HG03460 (cell line): ENCODE measurements around the gene ZNF716.
"Not testable (repeated sequence)": the region's sequence is repeated elsewhere in the genome, so short reads cannot be mapped to it uniquely, and the experiment has no call there.

Source experiments
- ATAC-seq: cut with Tn5 transposase; IDR thresholded peaks from one replicate; pipeline ENCODE4 v1.9.1; 2021; ENCODE audit not compliant: unreplicated experiment

ZNF716 gene

DNA sequence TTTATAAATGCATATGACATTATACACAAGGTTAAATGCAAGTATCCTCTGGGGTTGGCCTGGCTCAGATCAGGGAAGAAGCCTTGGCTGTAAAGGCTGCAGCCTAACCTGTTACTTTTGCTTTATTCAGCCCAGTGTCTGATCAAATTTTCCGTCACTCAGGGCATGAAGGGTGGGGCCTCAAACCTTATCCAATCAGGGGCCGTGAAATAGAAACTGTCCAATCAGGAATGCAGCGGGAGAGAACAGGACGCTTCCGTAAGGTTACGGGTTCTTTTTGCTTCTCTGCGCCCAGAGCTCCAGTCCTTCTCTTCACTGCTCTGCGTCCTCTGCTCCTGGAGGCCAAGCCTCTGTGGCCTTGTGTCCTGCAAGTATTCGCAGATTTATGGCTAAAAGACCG, at the start of gene ZNF716:
TSS of gene ZNF716 (plus strand) at position 274 of the 400 bp plus-strand sequence. CDS start at position 386, 112 bp downstream.
- ATAC-seq = no peak

DNA sequence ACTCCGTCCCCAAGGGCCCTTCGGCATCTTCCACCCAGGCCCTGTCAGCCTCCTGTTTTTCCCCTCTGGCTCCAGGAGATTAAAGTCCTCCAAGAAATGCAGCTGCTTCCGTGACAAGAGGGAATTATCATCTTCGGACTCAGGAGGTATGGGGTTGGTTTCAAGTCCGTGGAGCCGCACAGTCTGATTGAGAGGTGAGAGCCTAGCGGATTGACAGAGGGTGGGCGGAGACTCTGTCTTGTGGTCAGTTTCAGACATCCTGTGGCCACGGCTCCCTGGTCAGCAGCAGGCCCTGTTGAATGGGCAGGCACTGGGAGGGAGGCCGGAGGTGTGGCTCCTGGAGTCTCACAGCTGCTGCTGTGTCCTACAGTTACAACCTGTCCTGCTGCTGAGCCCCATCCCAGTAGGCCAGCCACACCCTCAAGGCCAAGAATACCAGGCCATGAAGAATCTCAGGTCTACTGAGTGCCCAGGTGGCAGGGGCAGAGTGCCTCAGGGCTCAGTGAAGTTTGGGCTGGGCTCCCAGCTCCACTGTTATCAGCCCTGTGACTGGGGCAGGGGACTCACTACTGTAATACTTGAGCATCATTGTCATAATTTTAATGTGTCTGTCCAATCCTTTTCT, 49.3 kb upstream of the ZNF716 start:
- ATAC-seq = no peak

DNA sequence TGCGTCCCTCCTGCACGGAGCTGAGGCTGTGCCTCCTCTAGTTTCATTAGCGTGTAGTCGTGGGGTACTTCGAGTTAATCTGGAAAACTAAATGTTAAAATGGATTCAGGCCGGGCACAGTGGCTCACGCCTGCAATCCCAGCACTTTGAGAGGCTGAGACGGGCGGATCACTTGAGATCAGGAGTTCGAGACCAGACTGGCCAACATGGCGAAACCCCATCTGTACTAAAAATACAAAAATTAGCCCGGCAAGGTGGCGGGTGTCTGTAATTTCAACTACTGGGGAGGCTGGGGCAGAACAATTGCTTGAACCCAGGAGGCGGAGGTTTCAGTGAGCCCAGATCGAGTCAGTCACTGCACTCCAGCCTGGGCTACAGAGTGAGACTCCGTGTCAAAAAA, 46.9 kb upstream of the ZNF716 start:
- not testable (repeated sequence) for ATAC-seq

DNA sequence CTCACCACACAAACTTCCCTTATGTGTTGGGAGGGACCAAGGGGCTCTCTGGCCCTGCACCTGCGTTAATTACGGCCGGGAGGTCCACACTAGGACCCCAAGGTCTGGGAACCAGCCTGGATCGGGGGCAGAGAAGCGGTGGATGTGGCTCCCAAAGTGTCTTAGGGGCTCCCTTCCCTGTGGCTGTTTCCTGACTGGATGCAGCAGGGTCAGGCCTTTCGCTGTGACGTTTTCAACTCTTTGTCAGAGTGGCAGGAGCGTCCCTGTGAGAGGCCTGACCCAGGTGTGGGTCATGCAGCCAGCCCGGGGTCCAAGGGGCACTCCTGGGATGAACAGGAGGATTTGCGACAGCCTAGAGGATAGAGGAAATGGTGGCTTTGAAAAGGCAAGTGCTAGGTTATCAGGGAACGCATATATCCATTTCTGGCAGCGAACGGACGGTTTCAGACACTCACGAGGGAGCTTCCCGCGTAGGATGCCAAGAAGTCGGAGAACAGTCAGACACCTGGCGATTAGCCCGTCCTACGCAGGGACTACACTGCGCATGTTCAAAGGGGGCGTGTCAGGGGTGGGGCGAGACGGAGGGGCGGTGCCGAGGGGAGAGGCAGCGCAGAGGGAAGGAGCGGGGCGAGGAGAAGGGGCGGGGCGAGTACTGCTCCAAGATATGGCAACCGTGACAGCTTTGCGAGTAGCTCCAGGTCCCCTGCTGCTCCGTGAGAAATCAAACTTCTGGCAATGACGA, 46.2 kb upstream of the ZNF716 start:
- ATAC-seq = no peak

DNA sequence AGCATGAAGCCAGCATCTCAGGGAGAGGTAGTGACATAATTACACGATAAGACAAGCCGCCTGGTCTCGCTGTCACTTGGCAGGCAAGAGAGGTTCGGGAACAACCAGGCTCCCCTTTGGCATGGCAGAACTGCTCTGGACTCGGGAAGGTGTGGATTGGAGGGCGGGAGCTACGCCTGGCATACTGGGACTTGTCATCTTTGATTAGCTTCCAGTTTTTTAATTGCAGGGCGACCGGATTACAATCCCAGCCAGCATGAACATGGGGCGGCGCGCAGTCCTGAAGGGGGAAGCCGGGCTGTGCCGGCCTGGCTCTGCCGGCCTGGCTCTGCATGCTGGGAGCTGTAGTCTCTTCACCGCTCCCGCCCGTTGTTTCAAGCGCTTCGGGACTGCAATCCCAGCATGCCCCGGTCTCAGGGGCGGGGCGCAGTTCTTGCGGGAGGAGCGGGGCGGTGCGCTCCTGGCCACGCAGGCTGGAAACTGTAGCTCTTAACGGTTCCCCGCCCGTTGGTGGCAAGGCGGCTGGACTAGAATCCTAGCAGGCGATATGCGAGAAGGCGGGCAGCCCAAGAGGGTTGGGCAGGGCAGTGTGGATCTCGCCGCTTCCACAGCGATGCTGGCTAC, 45.5 kb upstream of the ZNF716 start:
- ATAC-seq = no peak

DNA sequence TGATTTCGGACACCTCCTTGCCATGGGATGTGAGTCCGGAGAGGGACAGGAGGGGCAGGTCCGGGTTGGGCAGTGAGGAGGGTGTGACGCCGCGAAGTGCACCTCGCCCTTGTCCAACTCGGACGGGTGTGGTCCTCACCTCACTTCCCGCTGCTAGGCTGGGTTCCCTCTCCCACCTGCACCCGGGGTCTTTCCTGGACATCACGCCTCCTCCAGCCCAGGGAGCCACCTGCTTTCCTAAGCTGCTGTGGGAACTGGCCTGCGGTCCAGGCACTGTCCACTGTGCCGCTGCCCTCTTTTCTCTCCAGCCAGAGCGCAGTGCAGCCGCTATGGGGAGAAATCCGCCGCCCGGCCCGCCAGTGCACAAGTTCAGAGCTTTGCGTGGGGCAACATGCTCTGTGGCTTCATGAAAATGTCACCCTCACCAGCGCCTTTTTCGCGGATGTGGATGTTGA, 45.0 kb upstream of the ZNF716 start:
- ATAC-seq = no peak

DNA sequence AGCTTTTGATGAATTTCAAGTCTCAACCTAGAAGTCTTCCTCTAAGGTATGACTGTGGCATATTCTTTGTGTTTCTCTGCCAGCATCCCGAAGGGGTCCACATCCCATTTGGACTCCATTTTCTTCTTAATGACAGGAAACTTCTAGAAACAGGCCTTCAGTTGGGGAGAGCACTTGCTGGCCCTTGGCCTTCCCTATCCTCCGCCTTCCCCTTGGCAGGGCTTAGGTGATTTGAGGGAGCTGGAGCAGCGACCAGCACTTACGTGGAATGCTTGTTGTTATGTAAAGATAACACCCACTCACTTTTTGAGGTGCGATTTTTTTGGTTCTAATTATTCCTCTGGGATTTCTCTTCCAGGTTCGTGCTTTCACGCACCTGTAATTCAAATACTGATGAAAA, 42.9 kb upstream of the ZNF716 start:
- ATAC-seq = no peak

DNA sequence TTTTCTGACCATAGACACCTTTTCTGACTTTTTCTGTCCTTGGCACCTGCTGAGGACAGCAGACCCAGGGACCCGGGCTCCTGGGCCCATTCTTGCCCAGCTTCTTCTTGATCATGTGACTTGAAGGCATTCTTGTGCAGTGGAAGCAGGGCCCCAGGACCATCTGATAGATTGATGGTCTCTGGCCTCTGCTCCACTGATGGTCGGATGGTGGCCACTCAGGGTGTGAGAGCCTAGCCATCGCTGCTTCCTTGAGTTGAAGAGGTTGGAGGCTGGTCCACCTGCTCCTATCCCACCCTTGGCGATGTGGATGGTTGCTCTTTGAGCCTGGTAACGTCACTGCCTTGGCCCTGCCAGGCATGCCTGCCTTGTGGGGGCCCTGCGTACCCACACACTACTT, 37.8 kb upstream of the ZNF716 start:
- no peak for ATAC-seq

DNA sequence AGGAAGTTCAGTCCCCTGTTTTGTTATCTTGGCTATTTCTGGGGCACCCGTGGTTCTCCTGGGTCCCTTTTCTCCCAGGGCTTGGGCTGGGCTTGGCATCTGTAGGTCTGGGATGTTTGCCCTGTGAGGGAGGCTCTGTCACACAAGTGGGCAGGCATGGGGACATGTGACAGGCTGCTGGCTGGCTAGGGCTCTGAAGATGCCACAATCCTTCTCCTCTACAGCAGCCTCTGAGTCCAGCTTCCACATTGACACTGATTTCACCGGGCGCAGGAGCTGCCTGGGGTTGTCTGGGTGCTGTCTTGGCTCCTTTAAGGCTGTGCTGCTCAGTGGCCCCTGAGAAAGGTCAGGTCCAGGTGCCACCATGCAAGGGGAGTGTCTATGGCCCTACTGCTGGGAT, 37.4 kb upstream of the ZNF716 start:
- ATAC-seq = no peak

DNA sequence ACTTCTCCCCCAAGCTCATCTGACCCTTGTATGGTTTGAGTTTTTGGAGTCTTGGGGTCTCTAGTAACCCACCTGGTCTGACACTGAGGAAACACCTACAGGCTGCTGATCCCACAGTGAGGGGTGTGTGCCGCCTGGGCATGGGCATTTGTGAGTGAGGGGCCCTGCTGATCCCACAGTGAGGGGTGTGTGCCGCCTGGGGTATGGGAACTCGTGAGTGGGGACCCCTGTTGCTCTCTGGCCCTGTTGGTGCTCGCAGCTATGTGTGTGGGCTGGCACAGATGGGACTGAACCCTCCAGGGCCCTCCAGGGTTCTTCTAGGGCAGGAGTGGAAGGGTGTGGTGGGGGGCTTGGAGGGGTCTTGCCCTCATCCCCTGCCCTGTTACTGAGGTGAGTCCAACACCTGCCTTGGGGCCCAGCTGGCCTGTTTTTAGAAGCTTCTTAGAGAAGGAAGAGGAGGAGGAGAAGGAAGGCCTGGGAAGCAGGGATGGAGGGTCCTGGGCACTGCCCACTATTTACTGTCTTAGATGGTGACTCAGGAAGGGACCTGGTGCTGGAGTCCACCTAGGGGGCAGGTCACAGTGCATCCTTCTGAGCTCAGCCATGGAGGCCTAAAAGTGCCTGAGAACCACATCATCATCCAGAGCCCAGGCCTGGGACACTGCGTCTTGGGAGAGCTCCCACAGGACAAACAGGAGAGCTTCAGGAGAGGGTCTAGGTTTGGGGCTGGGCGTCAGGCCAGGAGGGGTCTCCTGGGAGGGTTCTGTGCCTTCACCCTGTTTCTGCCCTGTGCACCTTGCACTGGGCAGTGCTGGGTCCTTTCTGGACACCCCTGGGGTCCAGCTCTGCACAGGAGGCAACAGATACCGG, 36.2 kb upstream of the ZNF716 start:
- no peak for ATAC-seq

DNA sequence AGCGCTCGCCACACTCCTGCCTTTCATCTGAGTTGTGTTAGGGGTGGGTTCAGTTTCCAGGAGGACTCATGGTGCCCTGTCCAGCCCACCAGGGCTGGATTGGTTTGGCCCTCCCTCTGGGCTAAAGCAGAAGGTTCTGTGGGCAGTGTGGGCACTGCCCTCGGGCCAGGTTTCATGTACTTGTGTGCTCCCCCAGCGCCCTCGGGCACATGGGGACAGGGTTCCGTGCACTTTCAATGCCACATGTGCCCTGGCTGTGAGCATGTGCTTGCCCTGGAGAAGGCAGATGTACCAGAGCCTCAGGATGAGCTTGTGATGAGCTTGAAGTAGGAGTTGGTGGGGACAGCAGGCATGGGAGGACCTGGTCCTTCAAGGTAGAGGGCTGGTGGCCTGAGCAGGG, 35.6 kb upstream of the ZNF716 start:
- ATAC-seq = no peak

DNA sequence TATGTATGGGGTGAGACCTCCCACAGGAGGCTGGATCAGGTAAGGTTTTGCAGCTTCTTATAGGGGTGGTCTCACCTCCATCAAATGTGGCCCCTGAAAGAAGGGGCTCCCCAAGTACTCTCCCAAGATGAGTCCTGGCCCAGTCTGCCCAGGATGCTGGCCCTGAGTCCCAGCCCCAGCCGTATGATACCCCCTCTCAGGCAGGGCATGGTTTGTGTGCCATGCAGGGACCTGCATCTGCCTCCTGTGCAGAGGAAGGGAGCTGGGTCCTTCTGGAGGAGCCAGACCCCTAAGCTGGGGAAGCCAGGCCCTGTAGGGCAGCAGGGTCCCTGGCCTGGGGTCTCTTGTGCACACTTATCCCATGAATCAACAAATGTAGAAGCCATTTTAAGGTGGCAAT, 35.1 kb upstream of the ZNF716 start:
- no peak for ATAC-seq

DNA sequence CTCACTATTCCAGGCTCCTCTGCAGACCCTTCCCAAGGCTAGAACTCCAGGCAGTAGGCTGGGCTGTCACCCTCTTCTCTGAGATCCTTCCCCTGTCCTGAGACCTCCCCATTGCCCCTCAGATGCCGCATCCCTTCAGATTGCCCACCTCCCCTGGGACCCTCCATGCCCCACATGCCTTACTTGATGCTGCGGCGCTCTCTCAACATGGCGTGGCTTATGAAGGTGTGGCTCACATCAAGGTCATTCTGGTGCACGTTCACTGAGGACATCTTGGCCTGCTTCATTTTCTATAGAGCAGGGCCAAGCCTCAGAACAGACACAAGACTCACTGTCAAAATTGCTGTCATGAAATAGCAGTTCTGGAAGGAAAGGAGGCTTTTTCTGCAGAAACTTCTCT, 34.7 kb upstream of the ZNF716 start:
- ATAC-seq = no peak

DNA sequence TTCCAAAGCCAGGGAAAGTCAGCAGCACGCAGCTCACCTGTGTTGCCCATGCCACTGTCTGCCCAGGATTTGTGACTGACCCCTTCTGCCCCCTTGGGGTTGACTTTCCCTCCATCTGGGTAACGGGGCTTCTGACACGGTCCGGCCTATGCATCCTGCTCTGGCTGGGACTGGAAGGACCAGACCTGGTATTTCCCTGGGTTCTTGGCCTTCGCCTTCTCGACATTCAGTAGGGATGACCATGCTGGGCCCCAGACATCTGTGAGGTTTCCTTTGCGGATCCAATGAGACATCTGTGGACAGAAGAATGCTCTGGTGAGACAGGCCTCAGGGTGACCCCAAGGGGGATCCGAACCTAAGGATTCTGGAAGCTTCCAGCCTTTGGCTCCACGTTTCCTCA, 34.2 kb upstream of the ZNF716 start:
- ATAC-seq = no peak

DNA sequence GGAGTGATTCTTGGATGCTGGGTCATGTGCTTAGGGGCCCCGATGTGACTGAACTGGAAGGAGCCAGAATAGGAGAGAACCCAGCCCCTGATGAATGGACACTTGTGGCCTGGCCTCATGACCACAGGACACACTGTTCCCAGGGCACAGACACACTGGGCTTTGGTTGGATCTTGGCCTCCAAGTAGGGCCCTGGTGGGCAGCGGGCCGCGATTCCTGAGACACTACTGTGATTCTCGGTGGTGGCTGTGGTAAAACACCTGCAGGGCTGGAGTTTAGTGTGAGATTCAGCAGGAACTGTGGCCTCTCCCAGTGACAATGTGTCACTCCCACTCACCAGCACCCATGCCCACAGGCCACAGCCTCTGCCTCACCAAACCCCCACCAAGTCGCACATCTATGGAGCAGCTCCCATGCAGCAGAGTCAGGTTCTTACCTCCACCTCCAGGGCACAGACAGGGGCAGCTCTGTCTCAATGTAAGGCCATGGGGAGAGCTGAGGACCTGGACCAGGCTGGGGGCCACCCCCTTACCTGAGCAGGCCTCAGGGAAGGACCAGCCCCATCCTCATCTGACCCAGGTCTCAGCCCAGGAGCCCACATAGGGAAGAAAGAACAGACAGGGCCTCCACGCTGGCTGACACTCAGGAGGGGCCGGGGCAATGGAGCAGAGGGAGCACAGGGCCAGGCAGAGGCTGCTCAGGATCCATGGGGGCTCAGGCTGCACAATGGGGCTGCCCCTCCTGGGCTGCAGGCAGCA, 33.2 kb upstream of the ZNF716 start:
- ATAC-seq = no peak

DNA sequence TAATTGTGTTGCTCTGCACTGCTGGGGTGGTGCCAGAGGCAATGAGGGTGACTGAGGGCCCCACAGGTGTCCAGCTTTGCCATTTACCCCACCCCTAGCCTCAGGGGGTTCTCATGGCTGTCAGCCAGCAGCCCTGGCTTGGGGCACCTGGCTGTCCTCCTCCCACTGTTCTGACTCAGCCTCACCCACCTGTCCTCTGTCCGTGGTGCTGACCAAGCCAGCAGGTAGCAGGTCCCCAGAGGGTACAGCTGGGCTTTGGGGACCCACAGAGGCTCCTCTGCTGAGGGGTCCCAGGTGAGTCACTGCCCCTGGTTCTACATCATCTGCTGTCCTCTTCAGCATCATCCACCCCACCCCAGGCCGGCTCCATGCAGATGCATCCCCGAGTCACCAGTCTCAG, 32.2 kb upstream of the ZNF716 start:
- ATAC-seq = no peak

DNA sequence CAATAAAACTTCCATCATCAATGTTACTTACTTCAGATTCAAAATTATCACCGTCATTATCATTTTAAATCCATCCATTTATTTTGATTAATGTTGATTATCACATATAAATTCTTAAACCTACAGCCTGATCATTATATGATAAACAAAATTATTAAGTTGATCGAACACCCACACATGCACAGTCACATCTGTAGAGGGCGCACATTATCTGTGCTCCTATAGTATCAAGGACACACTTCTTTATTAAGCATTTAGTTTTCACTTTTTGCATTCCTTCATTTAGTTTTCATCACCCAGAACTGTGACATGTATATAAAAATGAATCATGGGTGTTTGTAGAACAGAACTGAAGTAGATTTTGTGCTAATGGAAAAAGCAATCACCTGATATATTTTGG, 26.2 kb upstream of the ZNF716 start:
- ATAC-seq = no peak

DNA sequence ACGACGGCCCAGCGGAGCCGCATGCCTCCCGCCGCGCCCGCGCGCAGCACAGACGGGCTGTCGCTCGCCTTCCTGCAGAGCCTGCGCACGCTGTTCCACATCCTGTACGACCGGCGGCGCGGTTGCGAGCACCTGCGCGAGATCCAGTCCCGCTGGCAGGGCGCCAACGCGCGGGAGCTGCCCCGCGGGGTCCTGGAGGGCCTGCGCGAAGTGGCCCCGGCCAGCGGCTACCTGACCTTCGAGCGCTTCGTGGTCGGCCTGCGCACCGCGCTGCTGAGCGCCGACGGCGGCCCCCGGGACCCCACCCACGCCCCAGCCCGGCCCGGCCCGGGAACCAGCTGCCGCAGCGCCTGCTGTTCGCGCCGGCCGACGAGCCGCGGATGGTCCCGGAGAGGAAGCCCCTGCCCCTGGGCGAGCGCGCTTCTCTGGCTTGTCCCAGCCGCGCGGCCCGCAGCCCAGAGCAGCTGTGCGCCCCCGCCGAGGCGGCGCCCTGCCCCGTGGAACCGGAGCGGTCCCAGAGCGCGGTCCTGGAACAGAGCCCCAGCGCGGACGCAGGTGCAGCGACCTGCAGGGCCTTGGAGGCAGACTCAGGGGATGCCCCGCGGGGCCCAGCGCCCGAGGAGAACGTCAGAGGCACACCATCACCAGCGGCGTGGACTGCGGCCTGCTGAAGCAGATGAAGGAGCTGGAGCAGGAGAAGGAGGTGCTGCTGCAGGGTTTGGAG, 25.3 kb upstream of the ZNF716 start:
- ATAC-seq = no peak

DNA sequence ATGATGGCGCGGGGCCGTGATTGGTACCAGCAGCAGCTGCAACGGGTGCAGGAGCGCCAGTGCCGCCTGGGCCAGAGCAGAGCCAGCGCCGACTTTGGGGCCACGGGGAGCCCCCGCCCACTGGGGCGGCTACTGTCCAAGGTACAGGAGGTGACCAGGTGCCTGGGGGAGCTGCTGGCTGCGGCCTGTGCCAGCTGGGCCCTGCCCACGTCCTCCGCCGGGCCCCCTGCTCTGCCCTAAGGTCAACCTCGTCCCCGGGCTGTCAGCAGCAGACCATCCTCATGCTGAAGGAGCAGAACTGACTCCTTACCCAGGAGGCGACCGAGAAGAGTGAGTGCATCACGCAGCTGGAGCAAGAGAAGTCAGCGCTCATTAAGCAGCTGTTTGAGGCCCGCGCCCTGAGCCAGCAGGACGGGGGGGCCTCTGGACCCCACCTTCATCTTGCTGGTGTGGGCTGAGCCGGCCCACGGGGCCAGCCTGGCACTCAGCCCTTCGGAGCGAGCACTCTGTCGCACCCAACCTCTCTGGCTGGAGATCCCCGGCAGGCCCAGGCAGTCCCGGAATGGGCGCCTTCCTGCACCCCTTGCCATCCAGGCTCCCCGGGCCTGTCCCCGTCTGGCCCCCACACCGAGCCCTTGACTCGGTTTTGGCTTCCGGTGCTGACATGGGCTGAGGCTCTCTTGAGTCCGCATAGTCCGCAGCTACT, 24.6 kb upstream of the ZNF716 start:
- no peak for ATAC-seq
